Astrocyte (in vitro differentiated cells and primary cell): ENCODE data around the gene FAS. TPM values are rescaled to one million over a fixed set of nuclear protein-coding genes. Genes with fewer than 3 reads are reported as not detected.
A peak's percentile ranks its signal among the peaks of the same experiment; 100 is the strongest.

Experiments used
- DNase-seq: peaks from one replicate; pipeline ENCODE4 v3.0.0-alpha.2; 2010; ENCODE audit warnings: low read depth
- FAIRE-seq: peaks from 2 replicates; lab custom pipeline; 2011; peaks lifted over from hg19 to GRCh38; lab: Jason Lieb, UNC
- H2AFZ ChIP-seq: 2 replicates; pipeline ENCODE4 v1.6.0; 2012; ENCODE audit warnings: low read depth, low read length, inconsistent platforms
- H3K27ac ChIP-seq: 2 replicates; pipeline ENCODE4 v1.5.1; 2011; ENCODE audit warnings: low read depth, low read length, inconsistent platforms
- H3K27me3 ChIP-seq: 2 replicates; pipeline ENCODE4 v1.6.0; 2011; ENCODE audit warnings: low read length, inconsistent platforms; ENCODE audit not compliant: insufficient read depth
- H3K36me3 ChIP-seq: 2 replicates; pipeline ENCODE4 v1.5.1; 2011; ENCODE audit warnings: low read length, inconsistent platforms; ENCODE audit not compliant: insufficient read depth
- H3K4me1 ChIP-seq: 2 replicates; pipeline ENCODE4 v1.5.1; 2011; ENCODE audit warnings: low read length, inconsistent platforms; ENCODE audit not compliant: insufficient read depth
- H3K4me2 ChIP-seq: 2 replicates; pipeline ENCODE4 v1.6.0; 2012; ENCODE audit warnings: low read length, inconsistent platforms
- H3K4me3 ChIP-seq: 2 replicates; pipeline ENCODE4 v1.5.1; 2011; ENCODE audit warnings: low read depth, mild to moderate bottlenecking, low read length, inconsistent platforms; ENCODE audit not compliant: insufficient read depth
- H3K79me2 ChIP-seq: 2 replicates; pipeline ENCODE4 v1.6.0; 2012; ENCODE audit warnings: mild to moderate bottlenecking, low read length, inconsistent platforms; ENCODE audit not compliant: insufficient read depth
- H3K9ac ChIP-seq: 2 replicates; pipeline ENCODE4 v1.6.0; 2012; ENCODE audit warnings: mild to moderate bottlenecking, low read length, inconsistent platforms
- H3K9me3 ChIP-seq: 2 replicates; pipeline ENCODE4 v1.5.1; 2012; ENCODE audit warnings: low read depth, mild to moderate bottlenecking, low read length, inconsistent platforms; ENCODE audit not compliant: insufficient read depth
- H4K20me1 ChIP-seq: 2 replicates; pipeline ENCODE4 v1.6.0; 2012; ENCODE audit warnings: low read length, inconsistent platforms; ENCODE audit not compliant: insufficient read depth
- H3K27ac Mint-ChIP-seq: one replicate; pipeline ENCODE4 v1.8.0; 2021; ENCODE audit warnings: mild to moderate bottlenecking, mixed read lengths; ENCODE audit not compliant: unreplicated experiment
- H3K27me3 Mint-ChIP-seq: one replicate; pipeline ENCODE4 v1.8.0; 2021; ENCODE audit warnings: low read depth, mixed read lengths; ENCODE audit not compliant: unreplicated experiment
- H3K36me3 Mint-ChIP-seq: one replicate; pipeline ENCODE4 v1.8.0; 2021; ENCODE audit warnings: low read depth, mixed read lengths; ENCODE audit not compliant: unreplicated experiment
- H3K4me1 Mint-ChIP-seq: one replicate; pipeline ENCODE4 v1.8.0; 2021; ENCODE audit warnings: low read depth, mixed read lengths; ENCODE audit not compliant: unreplicated experiment
- H3K4me3 Mint-ChIP-seq: one replicate; pipeline ENCODE4 v1.8.0; 2021; ENCODE audit warnings: mild to moderate bottlenecking, moderate library complexity, mixed read lengths; ENCODE audit not compliant: unreplicated experiment
- H3K9me3 Mint-ChIP-seq: one replicate; pipeline ENCODE4 v1.8.0; 2021; ENCODE audit warnings: mild to moderate bottlenecking, mixed read lengths; ENCODE audit not compliant: unreplicated experiment
- EZH2 ChIP-seq: IDR thresholded peaks from 2 replicates; pipeline ENCODE4 v1.6.1; 2012; ENCODE audit warnings: mild to moderate bottlenecking, low read length, inconsistent platforms; ENCODE audit not compliant: insufficient read depth
- total RNA-seq: library from RNA; stranded (reverse); gene quantifications from 2 replicates; pipeline ENCODE4 v1.2.1, GENCODE V29; 2021
- TF ChIP-seq, protein P1 (sequence below): IDR thresholded peaks from 2 replicates; pipeline ENCODE4 v1.5.1; 2011; ENCODE audit warnings: low read depth, mild to moderate bottlenecking, inconsistent platforms, low read length, moderate library complexity; ENCODE audit not compliant: insufficient read depth

FAS gene
- total RNA-seq, 1 donor from 2014 or later, result 32.6 TPM

DNA sequence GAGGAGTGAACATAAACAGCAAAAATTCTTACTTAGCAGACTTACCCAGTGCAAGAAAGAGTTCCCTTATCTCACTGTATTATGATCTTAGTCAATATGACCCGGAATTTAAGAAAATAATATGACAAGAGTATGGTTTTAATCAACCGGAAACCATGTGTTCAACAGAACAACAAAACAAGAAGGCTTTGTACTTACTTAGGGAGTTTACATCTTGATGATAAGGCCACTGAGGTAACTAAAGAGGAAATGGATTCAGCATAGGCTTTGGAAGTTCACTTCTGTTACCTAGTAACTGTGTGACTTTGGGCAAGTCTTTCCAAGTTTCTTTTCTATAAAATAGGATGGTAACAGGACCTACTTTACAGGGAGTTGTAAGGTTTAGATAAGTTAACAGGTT, 7.4 kb upstream of the FAS start:
- H3K79me2 ChIP-seq, result peaks cover 3% of the 10 kb centered on the region
- peaks cover 17% of the 10 kb centered on the region for H3K4me1 ChIP-seq
- H3K4me3 ChIP-seq, result no peak overlapping the region
- H3K4me2 ChIP-seq, result no peak overlapping the region
- DNase-seq (peak; percentile 27), FAIRE-seq (no peak)
- no peaks in the 10 kb centered on the region for H3K27me3 ChIP-seq
- H3K4me3 Mint-ChIP-seq, result no peak overlapping the region
- H3K9ac ChIP-seq, result no peak overlapping the region
- no peaks in the 10 kb centered on the region for H3K9me3 ChIP-seq
- no peaks in the 10 kb centered on the region for H3K36me3 ChIP-seq
- H2AFZ ChIP-seq, result no peak overlapping the region
- TF ChIP-seq, protein P1, sequence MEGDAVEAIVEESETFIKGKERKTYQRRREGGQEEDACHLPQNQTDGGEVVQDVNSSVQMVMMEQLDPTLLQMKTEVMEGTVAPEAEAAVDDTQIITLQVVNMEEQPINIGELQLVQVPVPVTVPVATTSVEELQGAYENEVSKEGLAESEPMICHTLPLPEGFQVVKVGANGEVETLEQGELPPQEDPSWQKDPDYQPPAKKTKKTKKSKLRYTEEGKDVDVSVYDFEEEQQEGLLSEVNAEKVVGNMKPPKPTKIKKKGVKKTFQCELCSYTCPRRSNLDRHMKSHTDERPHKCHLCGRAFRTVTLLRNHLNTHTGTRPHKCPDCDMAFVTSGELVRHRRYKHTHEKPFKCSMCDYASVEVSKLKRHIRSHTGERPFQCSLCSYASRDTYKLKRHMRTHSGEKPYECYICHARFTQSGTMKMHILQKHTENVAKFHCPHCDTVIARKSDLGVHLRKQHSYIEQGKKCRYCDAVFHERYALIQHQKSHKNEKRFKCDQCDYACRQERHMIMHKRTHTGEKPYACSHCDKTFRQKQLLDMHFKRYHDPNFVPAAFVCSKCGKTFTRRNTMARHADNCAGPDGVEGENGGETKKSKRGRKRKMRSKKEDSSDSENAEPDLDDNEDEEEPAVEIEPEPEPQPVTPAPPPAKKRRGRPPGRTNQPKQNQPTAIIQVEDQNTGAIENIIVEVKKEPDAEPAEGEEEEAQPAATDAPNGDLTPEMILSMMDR, result no peak
- no peak for TF ChIP-seq EZH2
- H3K4me1 Mint-ChIP-seq, result peaks cover 18% of the 10 kb centered on the region
- no peaks in the 10 kb centered on the region for H3K27me3 Mint-ChIP-seq
- H3K36me3 Mint-ChIP-seq, result peaks cover 5% of the 10 kb centered on the region
- no peak overlapping the region for H3K27ac ChIP-seq
- H3K9me3 Mint-ChIP-seq, result no peaks in the 10 kb centered on the region
- H3K27ac Mint-ChIP-seq, result no peak overlapping the region
- peaks cover 12% of the 10 kb centered on the region for H4K20me1 ChIP-seq

DNA sequence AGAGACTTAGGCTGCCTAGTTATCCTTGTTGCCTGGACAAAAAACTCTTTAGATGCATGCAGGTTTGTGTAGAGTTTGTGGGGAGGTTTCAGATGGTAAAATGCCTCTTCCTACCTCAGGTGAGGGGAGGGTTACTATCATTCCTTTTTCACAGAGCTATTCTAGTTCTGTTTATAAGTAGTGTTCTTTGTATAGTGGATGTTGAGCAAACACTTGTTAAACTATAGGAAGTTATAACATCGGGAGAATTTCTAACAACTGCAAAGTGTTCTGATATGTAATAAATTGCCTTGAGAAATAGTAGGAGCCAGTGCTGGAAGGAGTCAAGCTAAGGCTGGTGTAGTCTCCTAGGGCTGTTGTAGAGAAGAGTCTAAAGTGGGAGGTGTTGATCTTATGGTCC, 6.7 kb upstream of the FAS start:
- Mint-ChIP-seq H3K36me3 (peaks cover 5% of the 10 kb centered on the region), H3K4me1 (peaks cover 21% of the 10 kb centered on the region), H3K4me3 (no peak overlapping the region), H3K27ac (no peak overlapping the region), H3K9me3 (no peaks in the 10 kb centered on the region), H3K27me3 (no peaks in the 10 kb centered on the region)
- Histone ChIP-seq H3K4me2 (no peak overlapping the region), H3K9ac (no peak overlapping the region), H3K36me3 (no peaks in the 10 kb centered on the region), H3K9me3 (no peaks in the 10 kb centered on the region), H3K79me2 (peaks cover 3% of the 10 kb centered on the region), H3K27me3 (no peaks in the 10 kb centered on the region), H3K4me3 (no peak overlapping the region), H3K27ac (no peak overlapping the region), H4K20me1 (peaks cover 12% of the 10 kb centered on the region), H2AFZ (no peak overlapping the region), H3K4me1 (peaks cover 17% of the 10 kb centered on the region)
- DNase-seq (no peak), FAIRE-seq (no peak)
- TF ChIP-seq, protein P1, result no peak
- no peak for TF ChIP-seq EZH2

DNA sequence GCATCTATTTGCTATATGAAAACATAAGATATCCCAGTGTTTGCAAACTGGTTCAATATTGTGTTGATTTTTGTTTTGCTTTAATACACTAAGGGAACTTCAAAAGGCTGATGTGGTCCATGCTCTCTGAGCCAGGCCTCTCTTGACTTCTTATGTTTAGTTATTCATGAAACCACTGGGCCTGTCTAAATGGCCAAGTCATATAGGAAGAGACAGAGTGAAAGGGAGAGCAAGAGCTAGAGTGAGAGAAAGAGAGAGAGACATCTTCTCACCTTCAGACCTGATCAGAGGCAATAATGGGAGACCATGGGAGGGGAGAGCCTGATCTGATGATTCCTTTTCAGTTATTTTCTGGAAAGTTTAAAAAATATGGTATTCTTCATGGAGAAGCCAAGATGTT, 6.1 kb upstream of the FAS start:
- Histone ChIP-seq H3K9ac (no peak overlapping the region), H3K9me3 (no peaks in the 10 kb centered on the region), H3K4me3 (no peak overlapping the region), H2AFZ (no peak overlapping the region), H3K79me2 (peaks cover 3% of the 10 kb centered on the region), H3K36me3 (no peaks in the 10 kb centered on the region), H3K27ac (no peak overlapping the region), H3K4me1 (peaks cover 14% of the 10 kb centered on the region), H3K27me3 (no peaks in the 10 kb centered on the region), H4K20me1 (peaks cover 12% of the 10 kb centered on the region), H3K4me2 (no peak overlapping the region)
- no peak for DNase-seq
- H3K36me3 Mint-ChIP-seq, result peaks cover 5% of the 10 kb centered on the region
- TF ChIP-seq EZH2, result no peak
- TF ChIP-seq, protein P1, result no peak
- H3K27me3 Mint-ChIP-seq, result no peaks in the 10 kb centered on the region
- no peak overlapping the region for H3K27ac Mint-ChIP-seq
- FAIRE-seq, result no peak
- no peak overlapping the region for H3K4me3 Mint-ChIP-seq
- no peaks in the 10 kb centered on the region for H3K9me3 Mint-ChIP-seq
- peaks cover 19% of the 10 kb centered on the region for H3K4me1 Mint-ChIP-seq
